Panc1 (cell line): ENCODE measurements around the gene MYF5. TPM values are rescaled to one million over a fixed set of nuclear protein-coding genes. Genes with fewer than 3 reads are reported as not detected.

Experiments used
- ATAC-seq: fragments of 200-7000 bp; cut with Tn5 transposase; 2 replicates; pipeline ENCODE4 v1.9.1; 2020; ENCODE audit warnings: mild to moderate bottlenecking, moderate library complexity
- BruUV-seq: library from RNA; stranded (reverse); fragments of 400-500 nt; replicated peaks from 2 replicates; lab custom pipeline; 2021; lab: Mats Ljungman, UMichigan
- CTCF ChIA-PET: fragments of 300-600 bp; sonication (Branson Sonifier 250); formaldehyde crosslinking; loops from one replicate; lab custom pipeline; 2022; ENCODE audit warnings: antibody characterized with exemption; lab: Charles Lee
- POLR2A ChIA-PET: fragments of 300-600 bp; sonication (Branson Sonifier 250); formaldehyde crosslinking; loops from one replicate; lab custom pipeline; 2022; ENCODE audit warnings: antibody characterized with exemption; lab: Charles Lee
- DNase-seq: peaks from one replicate; pipeline ENCODE4 v3.0.0-alpha.2; 2010; ENCODE audit warnings: low read depth, low spot score
- H3K27ac ChIP-seq: 2 replicates; pipeline ENCODE4 v1.5.1; 2011; ENCODE audit warnings: mild to moderate bottlenecking, low read length, inconsistent platforms
- H3K27me3 ChIP-seq: fragments of 200-500 bp; sonication (Bioruptor generic); 2 replicates; pipeline ENCODE4 v1.6.0; 2014; ENCODE audit warnings: low read length, inconsistent platforms; ENCODE audit not compliant: control insufficient read depth, insufficient read depth
- H3K36me3 ChIP-seq: fragments of 200-500 bp; sonication (Bioruptor generic); 2 replicates; pipeline ENCODE4 v1.5.1; 2014; ENCODE audit warnings: inconsistent platforms, mild to moderate bottlenecking, low read length, moderate library complexity; ENCODE audit not compliant: control insufficient read depth, insufficient read depth
- H3K4me1 ChIP-seq: 2 replicates; pipeline ENCODE4 v1.5.1; 2011; ENCODE audit warnings: inconsistent platforms, mild to moderate bottlenecking, low read length, moderate library complexity; ENCODE audit not compliant: control insufficient read depth, insufficient read depth
- H3K4me3 ChIP-seq, 2 experiments: 2 replicates each; pipeline ENCODE4 v1.5.1; 2011 to 2012; ENCODE audit warnings: low read depth in 2 of 2, low read length in 2 of 2, mild to moderate bottlenecking in 2 of 2, inconsistent platforms in 1 of 2, moderate library complexity in 1 of 2
- H3K9me3 ChIP-seq: fragments of 200-500 bp; sonication (Bioruptor generic); 2 replicates; pipeline ENCODE4 v1.5.1; 2014; ENCODE audit warnings: low read depth, mild to moderate bottlenecking, inconsistent platforms, low read length, moderate library complexity; ENCODE audit not compliant: control insufficient read depth, insufficient read depth
- POLR2AphosphoS5 ChIP-seq: IDR thresholded peaks from 2 replicates; pipeline ENCODE4 v1.6.1; 2012; ENCODE audit warnings: mild to moderate bottlenecking, low read depth, low read length, moderate library complexity
- SIN3A ChIP-seq: IDR thresholded peaks from 2 replicates; pipeline ENCODE4 v1.6.1; 2012; ENCODE audit warnings: low read depth, mild to moderate bottlenecking, low read length, moderate library complexity, borderline replicate concordance; ENCODE audit not compliant: insufficient read depth
- TCF7L2 ChIP-seq: IDR thresholded peaks from 2 replicates; pipeline ENCODE4 v1.6.1; 2011; ENCODE audit warnings: mild to moderate bottlenecking, low read depth, low read length, inconsistent platforms
- in situ Hi-C: cut with HindIII; loops from 2 replicates; pipeline ENCODE4 v1.10.0; 2016; ENCODE audit warnings: low sequenced_read_pairs, low pct_unique_long_range_greater_than_20kb
- intact Hi-C: fragments of 100-400 bp; cut with micrococcal nuclease; formaldehyde crosslinking; loops from one replicate; pipeline ENCODE4 v1.10.0; 2022; ENCODE audit not compliant: unreplicated experiment
- total RNA-seq: library from RNA; stranded (reverse); gene quantifications from one replicate; pipeline ENCODE4 v1.2.1, GENCODE V29; 2021; ENCODE audit not compliant: unreplicated experiment
- TF ChIP-seq, protein P1 (sequence below), 2 experiments: IDR thresholded peaks; 2 replicates each; pipeline ENCODE4 v1.6.1; 2011 to 2012; ENCODE audit warnings: low read depth in 2 of 2, control low read depth in 1 of 2, low read length in 1 of 2, mild to moderate bottlenecking in 1 of 2, moderate library complexity in 1 of 2; ENCODE audit not compliant: insufficient read depth in 1 of 2
- TF ChIP-seq, protein P2 (sequence below): fragments of 450-650 bp; IDR thresholded peaks from 2 replicates; pipeline ENCODE4 v1.5.1; 2017; ENCODE audit warnings: mild to moderate bottlenecking

The MYF5 gene
- total RNA-seq, 1 experiment from 2014 or later: not detected

DNA sequence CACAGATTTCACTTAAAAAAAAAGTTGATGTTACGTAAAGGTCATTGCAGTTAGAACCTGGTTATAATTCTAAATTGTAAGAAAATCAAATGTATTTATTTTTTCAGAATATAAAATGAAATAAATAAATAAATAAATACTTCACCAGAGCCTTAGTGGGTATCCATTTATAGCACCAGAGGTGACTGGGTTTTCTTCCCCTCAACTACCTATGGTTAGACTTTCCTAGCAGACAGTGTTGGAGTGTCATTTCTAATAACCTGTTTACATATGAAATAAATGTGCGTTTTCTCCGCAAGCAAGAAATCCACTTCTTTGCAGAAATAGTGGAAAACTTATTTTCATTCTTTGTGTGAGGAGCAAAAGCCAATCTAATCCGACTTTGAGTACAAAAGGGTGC is 3.3 kb upstream of the MYF5 start:
- DNase-seq (no peak), ATAC-seq (no peak)
- in situ Hi-C loops (no loop called here), intact Hi-C loops (no loop called here)
- BruUV-seq: no TSS peak
- Histone ChIP-seq H3K36me3 (no peaks in the 10 kb centered on the region), H3K27me3 (no peaks in the 10 kb centered on the region), H3K4me1 (no peaks in the 10 kb centered on the region; the same call in 1 of the 2 replicates), H3K9me3 (no peaks in the 10 kb centered on the region), H3K4me3 (no peak overlapping the region), H3K27ac (no peak overlapping the region)
- CTCF ChIA-PET: no interaction called here
- POLR2A ChIA-PET: no interaction called here
- TF ChIP-seq, protein P1, sequence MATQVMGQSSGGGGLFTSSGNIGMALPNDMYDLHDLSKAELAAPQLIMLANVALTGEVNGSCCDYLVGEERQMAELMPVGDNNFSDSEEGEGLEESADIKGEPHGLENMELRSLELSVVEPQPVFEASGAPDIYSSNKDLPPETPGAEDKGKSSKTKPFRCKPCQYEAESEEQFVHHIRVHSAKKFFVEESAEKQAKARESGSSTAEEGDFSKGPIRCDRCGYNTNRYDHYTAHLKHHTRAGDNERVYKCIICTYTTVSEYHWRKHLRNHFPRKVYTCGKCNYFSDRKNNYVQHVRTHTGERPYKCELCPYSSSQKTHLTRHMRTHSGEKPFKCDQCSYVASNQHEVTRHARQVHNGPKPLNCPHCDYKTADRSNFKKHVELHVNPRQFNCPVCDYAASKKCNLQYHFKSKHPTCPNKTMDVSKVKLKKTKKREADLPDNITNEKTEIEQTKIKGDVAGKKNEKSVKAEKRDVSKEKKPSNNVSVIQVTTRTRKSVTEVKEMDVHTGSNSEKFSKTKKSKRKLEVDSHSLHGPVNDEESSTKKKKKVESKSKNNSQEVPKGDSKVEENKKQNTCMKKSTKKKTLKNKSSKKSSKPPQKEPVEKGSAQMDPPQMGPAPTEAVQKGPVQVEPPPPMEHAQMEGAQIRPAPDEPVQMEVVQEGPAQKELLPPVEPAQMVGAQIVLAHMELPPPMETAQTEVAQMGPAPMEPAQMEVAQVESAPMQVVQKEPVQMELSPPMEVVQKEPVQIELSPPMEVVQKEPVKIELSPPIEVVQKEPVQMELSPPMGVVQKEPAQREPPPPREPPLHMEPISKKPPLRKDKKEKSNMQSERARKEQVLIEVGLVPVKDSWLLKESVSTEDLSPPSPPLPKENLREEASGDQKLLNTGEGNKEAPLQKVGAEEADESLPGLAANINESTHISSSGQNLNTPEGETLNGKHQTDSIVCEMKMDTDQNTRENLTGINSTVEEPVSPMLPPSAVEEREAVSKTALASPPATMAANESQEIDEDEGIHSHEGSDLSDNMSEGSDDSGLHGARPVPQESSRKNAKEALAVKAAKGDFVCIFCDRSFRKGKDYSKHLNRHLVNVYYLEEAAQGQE (IDR thresholded peaks at IDR 0.05; ENCODE audit: insufficient read depth in 1 of 2, low read depth in 2 of 2, low read length in 1 of 2): no peak
- no peak for TF ChIP-seq SIN3A
- TF ChIP-seq TCF7L2: no peak
- TF ChIP-seq, protein P2, sequence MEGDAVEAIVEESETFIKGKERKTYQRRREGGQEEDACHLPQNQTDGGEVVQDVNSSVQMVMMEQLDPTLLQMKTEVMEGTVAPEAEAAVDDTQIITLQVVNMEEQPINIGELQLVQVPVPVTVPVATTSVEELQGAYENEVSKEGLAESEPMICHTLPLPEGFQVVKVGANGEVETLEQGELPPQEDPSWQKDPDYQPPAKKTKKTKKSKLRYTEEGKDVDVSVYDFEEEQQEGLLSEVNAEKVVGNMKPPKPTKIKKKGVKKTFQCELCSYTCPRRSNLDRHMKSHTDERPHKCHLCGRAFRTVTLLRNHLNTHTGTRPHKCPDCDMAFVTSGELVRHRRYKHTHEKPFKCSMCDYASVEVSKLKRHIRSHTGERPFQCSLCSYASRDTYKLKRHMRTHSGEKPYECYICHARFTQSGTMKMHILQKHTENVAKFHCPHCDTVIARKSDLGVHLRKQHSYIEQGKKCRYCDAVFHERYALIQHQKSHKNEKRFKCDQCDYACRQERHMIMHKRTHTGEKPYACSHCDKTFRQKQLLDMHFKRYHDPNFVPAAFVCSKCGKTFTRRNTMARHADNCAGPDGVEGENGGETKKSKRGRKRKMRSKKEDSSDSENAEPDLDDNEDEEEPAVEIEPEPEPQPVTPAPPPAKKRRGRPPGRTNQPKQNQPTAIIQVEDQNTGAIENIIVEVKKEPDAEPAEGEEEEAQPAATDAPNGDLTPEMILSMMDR: no peak
- TF ChIP-seq POLR2AphosphoS5: no peak

GRCh38 chr12:80714055-80714454 is 2.7 kb upstream of the MYF5 start:
- Histone ChIP-seq H3K4me3 (no peak overlapping the region), H3K27ac (no peak overlapping the region), H3K27me3 (no peaks in the 10 kb centered on the region), H3K9me3 (no peaks in the 10 kb centered on the region), H3K4me1 (no peaks in the 10 kb centered on the region; the same call in 1 of the 2 replicates), H3K36me3 (no peaks in the 10 kb centered on the region)
- ChIA-PET CTCF (no interaction called here), POLR2A (no interaction called here)
- intact Hi-C loops: no loop called here
- no peak for ATAC-seq
- in situ Hi-C loops: no loop called here
- no peak for DNase-seq
- BruUV-seq: no TSS peak
- TF ChIP-seq SIN3A (no peak), TCF7L2 (no peak), POLR2AphosphoS5 (no peak)
- TF ChIP-seq, protein P1 (IDR thresholded peaks at IDR 0.05; ENCODE audit: insufficient read depth in 1 of 2, low read depth in 2 of 2, low read length in 1 of 2): no peak
- TF ChIP-seq, protein P2: no peak
